ENCODE data around the gene CUEDC1.

DNA sequence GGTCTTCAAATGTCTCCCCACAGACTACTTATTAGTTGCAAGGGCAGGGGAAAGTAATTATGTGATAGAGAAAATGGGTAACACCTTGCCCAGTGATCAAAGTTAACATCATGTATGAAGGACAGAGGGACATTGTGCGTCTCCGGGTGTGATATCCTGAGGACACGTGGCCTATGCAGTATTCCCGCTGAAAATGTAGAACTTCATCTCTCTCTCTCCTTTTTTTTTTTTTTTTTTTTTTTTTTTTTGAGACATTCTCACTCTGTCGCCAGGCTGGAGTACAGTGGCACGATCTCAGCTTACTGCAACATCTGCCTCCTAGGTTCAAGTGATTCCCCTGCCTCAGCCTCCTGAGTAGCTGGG is 7.9 kb upstream of the CUEDC1 start:
- TF ChIP-seq, protein P1, sequence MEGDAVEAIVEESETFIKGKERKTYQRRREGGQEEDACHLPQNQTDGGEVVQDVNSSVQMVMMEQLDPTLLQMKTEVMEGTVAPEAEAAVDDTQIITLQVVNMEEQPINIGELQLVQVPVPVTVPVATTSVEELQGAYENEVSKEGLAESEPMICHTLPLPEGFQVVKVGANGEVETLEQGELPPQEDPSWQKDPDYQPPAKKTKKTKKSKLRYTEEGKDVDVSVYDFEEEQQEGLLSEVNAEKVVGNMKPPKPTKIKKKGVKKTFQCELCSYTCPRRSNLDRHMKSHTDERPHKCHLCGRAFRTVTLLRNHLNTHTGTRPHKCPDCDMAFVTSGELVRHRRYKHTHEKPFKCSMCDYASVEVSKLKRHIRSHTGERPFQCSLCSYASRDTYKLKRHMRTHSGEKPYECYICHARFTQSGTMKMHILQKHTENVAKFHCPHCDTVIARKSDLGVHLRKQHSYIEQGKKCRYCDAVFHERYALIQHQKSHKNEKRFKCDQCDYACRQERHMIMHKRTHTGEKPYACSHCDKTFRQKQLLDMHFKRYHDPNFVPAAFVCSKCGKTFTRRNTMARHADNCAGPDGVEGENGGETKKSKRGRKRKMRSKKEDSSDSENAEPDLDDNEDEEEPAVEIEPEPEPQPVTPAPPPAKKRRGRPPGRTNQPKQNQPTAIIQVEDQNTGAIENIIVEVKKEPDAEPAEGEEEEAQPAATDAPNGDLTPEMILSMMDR (conservative IDR thresholded peaks at IDR 0.05): no peak
- no peak for TF ChIP-seq EZH2 (IDR thresholded peaks at IDR 0.05; ENCODE audit: low read depth)

Measured in PC-9 (cell line).